Right forelimb (tissue), 1 donor: ENCODE data around the gene RNF141.

Experiments
- DNase-seq: peaks from one replicate; pipeline ENCODE4 v3.0.0-alpha.2; 2018

The RNF141 gene

DNA sequence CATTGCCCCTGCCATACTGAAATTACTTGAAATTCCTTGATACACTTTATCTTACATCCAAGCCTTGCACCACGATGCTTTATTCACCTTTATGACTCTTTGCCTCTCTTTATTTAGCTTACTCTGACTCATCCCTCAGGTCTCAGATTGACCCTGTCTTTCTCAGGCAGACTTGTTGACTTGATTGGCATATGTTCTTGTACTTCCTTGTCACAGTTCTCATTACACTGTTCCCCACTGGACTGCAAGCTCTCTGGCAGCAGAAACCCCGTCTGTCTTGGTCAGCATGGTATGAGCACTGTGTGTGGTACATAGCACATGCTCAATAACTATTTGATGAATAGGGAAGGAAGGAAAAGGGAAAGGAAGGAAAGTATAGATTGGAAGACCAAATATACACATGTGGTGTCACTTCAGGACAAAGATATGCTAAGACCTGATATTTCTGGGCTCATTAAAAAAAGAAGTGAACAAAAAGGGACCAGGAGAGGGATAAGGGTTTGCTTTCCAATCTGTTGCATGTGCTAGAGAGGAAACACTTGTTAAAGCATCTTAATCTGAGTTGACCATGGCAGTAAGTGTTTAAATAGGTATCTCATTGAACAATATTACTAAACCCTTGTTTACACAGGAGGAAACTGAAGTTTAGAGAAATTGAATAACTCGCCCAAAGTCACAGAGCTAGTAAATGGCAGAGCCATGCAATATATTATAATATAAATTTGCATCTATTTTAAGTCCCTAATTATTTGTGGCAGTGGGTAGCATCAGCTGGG lies 20.2 kb upstream of the RNF141 start:
- no peak for DNase-seq

- no peak for DNase-seq
These were observed 17.3 kb upstream of the RNF141 start for GRCh38 chr11:10558288-10558687.

GRCh38 chr11:10556590-10556989 lies 15.6 kb upstream of the RNF141 start:
- DNase-seq, result no peak

DNA sequence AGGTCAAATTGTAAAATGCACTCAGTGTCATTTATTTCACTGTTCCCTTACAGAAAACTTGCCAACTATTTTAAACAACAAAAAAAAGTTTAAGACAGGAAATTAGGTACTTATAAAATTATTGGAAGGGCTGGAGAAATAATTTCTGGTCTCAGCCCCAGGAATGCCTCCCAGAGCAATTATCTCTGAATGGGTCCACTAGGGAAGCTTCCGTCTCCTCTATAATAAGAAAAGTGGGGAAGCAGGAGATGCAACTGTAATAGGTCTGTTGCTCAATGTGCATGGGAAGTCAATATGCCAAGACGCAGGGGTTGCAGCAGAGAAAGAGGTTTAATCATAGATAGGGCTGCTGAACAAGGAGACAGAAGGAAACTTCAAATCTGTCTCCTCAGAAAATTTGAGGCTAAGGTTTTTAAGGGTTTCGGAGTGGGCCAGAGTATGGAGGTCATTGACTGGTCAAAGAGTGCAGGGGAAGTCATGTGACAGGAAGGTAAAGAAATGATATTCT lies 10.9 kb upstream of the RNF141 start:
- DNase-seq, result no peak

DNA sequence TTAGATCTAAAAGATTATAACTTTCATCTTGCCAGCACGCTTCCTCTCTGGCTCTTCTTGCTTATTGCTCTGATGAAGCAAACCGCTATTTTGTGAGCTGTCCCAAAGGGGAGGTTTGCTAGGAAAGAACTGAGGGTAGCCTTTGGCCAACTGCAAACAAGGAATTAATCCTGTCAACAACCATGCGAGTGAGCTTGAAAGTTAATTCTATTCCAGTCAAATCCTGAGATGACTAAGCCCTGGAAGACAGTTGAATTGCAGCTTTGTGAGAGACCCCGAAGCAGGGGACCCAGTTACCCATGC lies 10.3 kb upstream of the RNF141 start:
- no peak for DNase-seq

DNA sequence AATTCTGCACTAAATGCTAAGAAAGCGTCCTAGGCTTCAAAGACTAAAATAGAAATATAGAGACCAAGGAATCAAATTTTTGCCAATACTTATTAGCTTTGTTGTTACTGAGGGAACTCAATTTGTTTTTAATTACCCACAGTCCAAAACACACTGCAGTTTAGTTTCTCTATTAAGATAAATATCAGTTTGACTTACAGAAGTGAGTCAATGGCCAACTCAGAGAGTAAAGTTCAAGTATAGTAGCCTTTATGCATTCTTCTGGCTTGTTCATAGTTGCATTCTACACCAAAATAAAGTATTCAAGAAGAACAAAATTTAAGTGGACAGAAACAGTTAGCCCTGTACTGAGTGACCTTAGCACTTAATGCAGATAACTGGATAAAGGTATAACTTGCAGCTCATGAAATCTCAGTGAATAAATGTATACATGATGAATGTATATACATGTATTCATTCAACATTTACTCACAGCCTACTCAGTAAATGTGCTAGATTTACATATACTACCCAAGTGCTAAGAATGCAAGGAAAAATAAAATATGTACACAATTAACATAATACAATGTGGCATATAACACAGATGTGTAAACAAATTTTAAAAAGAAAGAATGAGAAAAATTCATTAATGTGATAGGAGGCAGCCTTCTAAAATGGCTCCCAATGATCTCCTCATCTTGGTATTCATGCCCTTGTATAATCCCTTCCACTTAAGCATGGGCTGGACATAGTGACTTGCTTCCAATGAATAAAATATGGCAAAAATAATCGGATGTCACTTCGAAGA lies 9.7 kb upstream of the RNF141 start:
- no peak for DNase-seq

GRCh38 chr11:10544491-10545465 lies 3.8 kb upstream of the RNF141 start:
- no peak for DNase-seq

DNA sequence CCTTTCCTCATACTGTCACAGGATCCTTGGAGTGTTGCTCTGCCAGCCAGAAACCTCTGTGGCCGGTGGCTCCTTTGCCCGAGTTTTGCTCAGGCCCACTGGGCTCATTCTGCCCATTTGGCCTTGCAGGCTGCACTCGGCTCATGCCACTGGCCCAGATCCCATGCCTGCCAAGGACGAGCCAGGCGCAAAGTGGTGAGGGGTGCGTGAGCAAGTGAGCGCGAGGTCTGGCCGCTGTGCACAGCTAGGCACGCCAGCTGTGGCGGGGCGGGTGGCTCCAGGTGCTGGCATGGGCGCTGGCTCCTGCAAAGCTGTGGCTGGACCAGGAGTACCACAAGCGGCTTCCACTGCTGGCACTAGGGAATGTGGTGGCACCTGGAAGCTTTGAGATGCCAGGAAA lies 2.8 kb upstream of the RNF141 start:
- DNase-seq, result no peak

- no peak for DNase-seq
These were observed 1.8 kb upstream of the RNF141 start for GRCh38 chr11:10542776-10543175.

DNA sequence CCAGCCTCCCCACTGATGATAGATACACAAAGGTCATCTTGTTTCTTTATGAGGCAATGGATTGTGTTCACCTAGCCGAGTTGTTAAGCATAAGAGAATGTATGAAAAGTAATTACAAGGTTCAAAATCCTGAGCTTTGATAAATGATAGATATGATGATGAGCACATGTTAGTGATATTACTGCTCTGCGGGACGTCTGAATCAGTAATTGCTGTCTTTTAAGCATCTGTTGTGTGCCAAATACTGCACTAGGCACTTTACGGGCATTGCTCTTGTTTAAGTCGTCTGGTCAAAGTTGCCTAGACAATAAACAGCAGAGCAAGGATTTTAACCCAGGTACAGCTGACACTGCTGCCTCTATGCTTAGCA lies 559 bp upstream of the RNF141 start:
- no peak for DNase-seq

GRCh38 chr11:10540546-10540914 lies 457 bp downstream of the RNF141 start:
- no peak for DNase-seq

- no peak for DNase-seq
These were observed 1.6 kb downstream of the RNF141 start for GRCh38 chr11:10539339-10539738.

GRCh38 chr11:10538924-10539323 lies 2.1 kb downstream of the RNF141 start:
- DNase-seq, result no peak

GRCh38 chr11:10537600-10537999 lies 3.4 kb downstream of the RNF141 start:
- DNase-seq, result no peak

DNA sequence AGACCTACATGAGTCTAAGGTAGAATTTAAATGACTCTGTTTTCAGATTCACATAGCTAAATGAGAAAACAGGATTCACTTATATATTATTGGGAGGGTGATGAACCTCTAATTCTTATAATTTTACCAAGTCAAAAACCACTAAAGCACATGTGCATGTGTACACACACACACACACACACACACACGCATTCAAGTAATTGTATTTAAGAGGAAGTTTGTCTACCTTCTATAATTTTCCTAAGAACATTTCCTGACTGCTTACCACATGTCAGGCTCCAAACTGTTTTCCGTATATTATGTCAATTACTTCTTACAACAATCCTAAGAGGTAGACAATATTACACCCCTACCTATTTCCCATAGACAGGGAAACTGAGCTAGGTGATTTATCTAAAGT lies 6.7 kb downstream of the RNF141 start:
- DNase-seq, result no peak

- DNase-seq, result no peak
These were observed 7.7 kb downstream of the RNF141 start for GRCh38 chr11:10533323-10533722.

GRCh38 chr11:10532526-10532925 lies 8.5 kb downstream of the RNF141 start:
- DNase-seq, result no peak

DNA sequence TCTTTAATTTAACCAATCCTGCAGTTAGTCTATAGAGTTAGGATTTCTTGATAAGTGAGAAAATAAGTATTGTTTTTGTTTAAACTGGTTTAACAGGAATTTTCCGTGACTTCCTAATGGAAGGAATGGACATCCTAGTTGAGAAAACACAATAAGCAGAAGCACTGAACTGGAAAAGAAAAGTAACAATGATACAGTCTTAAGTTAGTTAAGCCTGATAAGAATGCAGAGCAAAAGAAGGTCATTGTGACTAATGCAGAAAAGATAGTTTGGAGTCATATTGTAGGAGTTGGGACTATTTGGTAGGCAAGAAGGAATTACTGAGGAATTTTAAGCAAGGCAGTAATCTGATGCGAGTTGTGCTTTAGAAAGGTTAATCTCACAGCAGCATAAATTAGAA lies 11.7 kb downstream of the RNF141 start:
- DNase-seq, result no peak

- no peak for DNase-seq
These were observed 12.9 kb downstream of the RNF141 start for GRCh38 chr11:10528121-10528520.

DNA sequence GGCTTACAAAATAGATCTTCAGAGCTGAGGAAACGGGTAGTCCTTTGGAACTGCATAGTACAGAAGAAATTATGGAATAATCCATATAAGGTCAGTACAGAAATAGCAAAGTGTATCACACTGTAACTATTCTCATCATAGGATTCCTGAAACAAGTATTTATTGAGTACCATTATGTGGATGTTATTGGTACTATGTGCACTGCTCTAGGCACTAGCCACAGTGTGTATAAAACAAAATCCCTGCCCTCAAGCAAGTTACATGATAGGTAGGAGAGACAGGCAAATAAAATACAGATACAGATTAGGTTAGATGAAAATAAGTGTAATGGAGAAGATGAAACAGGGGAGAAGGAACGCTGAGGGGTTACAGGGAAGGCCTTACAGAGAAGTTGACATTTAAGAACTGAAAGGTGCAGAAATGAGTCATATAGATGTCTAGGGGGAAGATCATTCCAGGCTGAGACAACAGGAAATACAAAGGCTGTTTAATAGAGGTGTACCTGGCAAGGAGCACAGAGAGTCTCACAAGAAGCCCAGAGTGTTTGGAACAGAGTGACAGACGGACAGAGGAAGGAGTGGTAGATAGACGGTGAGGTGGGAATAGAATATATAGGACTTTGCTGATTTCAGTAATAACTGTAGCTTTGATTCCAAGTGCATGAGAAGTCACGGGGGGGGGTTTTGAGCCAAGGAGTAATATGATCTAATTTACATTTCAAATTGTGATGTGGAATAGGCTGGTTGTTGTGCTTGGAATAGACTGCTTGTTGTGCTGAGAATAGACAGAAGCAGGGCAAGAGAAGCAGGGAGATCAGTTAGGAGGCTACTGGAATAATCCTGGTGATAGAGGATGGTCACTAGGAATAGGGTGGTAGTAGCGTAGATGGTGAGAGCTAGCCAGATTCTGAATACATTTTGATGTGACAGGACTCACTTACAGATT lies 13.7 kb downstream of the RNF141 start:
- no peak for DNase-seq

DNA sequence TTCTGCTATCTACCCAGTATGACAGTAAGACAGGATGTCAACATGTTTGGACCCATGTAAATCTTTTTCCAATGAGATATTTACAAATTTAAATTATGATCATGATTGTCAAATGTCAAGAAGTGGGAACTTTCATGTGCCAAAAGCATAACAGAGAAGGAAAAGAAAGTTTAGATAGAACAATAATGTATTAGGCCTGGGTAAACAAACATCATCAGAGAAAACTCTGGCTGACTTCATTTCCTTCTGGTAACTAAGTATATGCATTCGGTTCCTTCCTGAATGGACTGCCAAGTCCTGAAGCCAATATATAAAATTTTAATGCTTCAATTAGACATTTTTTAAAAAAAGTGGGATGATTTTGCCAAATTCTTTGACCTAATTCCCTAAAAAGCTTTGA lies 16.5 kb downstream of the RNF141 start:
- no peak for DNase-seq

DNA sequence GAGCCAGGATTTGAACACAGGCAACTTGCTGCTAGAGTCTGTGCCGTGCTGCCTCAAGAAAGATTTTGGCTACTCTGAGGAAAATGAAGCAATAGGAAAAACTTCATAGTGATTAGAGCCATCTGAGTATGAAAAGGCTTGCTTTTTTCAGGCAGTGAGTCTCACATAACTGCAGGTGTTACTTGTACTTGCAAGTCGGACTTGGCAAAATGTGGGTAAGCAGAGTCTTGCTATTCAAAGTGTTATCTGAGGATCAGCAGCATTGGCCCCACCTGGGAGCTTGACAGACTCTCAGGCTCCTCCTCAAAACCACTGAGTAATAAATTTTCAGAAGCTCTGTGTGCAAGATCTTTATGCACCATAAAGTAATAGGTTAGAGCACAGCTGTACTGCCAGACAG lies 18.1 kb downstream of the RNF141 start:
- no peak for DNase-seq
